GM12878 (cell line): ENCODE measurements around the gene POLR3E. TPM values are rescaled to one million over a fixed set of nuclear protein-coding genes. Genes with fewer than 3 reads are reported as not detected.

Experiments used
- BCLAF1 ChIP-seq: fragments of 450-650 bp; IDR thresholded peaks from 2 replicates; pipeline ENCODE4 v1.6.1; 2017; ENCODE audit warnings: antibody characterized with exemption, mild to moderate bottlenecking, moderate library complexity
- BHLHE40 ChIP-seq, 2 experiments: fragments of 450-650 bp in 1 of 2; IDR thresholded peaks; 2 replicates each; pipeline ENCODE4 v1.6.1; 2011 to 2017; ENCODE audit warnings: low read depth in 2 of 2, borderline replicate concordance in 1 of 2, improper control_type of control experiment in 1 of 2, low read length in 1 of 2, mild to moderate bottlenecking in 1 of 2
- CHD1 ChIP-seq: IDR thresholded peaks from 2 replicates; pipeline ENCODE4 v1.6.1; 2012; ENCODE audit warnings: low read depth, low read length, improper control_type of control experiment
- CREB1 ChIP-seq: IDR thresholded peaks from 2 replicates; pipeline ENCODE4 v1.6.1; 2012; ENCODE audit warnings: low read depth, mild to moderate bottlenecking, inconsistent platforms
- GABPA ChIP-seq: IDR thresholded peaks from 2 replicates; pipeline ENCODE4 v1.6.1; 2014; ENCODE audit warnings: antibody characterized with exemption, low read depth, mild to moderate bottlenecking, inconsistent platforms
- HDAC6 ChIP-seq: fragments of 200-600 bp; sonication (generic); IDR thresholded peaks from one replicate; pipeline ENCODE4 v1.8.0; 2017; ENCODE audit warnings: antibody characterized with exemption; ENCODE audit not compliant: unreplicated experiment
- HDGF ChIP-seq: fragments of 450-650 bp; IDR thresholded peaks from 2 replicates; pipeline ENCODE4 v1.6.1; 2016; ENCODE audit warnings: antibody characterized with exemption
- KDM1A ChIP-seq: fragments of 200-600 bp; sonication (generic); IDR thresholded peaks from 2 replicates; pipeline ENCODE4 v1.6.1; 2016; ENCODE audit warnings: borderline replicate concordance
- MTA3 ChIP-seq: IDR thresholded peaks from 2 replicates; pipeline ENCODE4 v1.6.1; 2012; ENCODE audit warnings: low read length, inconsistent platforms, borderline replicate concordance
- MXI1 ChIP-seq: fragments of 150-350 bp; IDR thresholded peaks from 2 replicates; pipeline ENCODE4 v1.6.1; 2011; ENCODE audit warnings: low read depth, mild to moderate bottlenecking, inconsistent platforms, low read length, improper control_type of control experiment
- NFXL1 ChIP-seq: fragments of 450-650 bp; IDR thresholded peaks from 2 replicates; pipeline ENCODE4 v1.6.1; 2017; ENCODE audit warnings: antibody characterized with exemption, mild to moderate bottlenecking, borderline replicate concordance
- NR2C1 ChIP-seq: fragments of 450-650 bp; IDR thresholded peaks from 2 replicates; pipeline ENCODE4 v1.6.1; 2017; ENCODE audit warnings: antibody characterized with exemption, mild to moderate bottlenecking, moderate library complexity
- NR2C2 ChIP-seq: IDR thresholded peaks from 2 replicates; pipeline ENCODE4 v1.6.1; 2011; ENCODE audit warnings: borderline replicate concordance, low read depth; ENCODE audit not compliant: control insufficient read depth, insufficient read length
- PML ChIP-seq: IDR thresholded peaks from 2 replicates; pipeline ENCODE4 v1.6.1; 2012; ENCODE audit warnings: low read length, inconsistent platforms
- POLR2AphosphoS5 ChIP-seq: IDR thresholded peaks from 2 replicates; pipeline ENCODE4 v1.6.1; 2011; ENCODE audit warnings: mild to moderate bottlenecking, low read length, inconsistent platforms
- RAD51 ChIP-seq: fragments of 450-650 bp; IDR thresholded peaks from 2 replicates; pipeline ENCODE4 v1.6.1; 2016; ENCODE audit warnings: moderate library complexity, mild to moderate bottlenecking, inconsistent platforms
- RBBP5 ChIP-seq: fragments of 200-600 bp; sonication (generic); conservative IDR thresholded peaks from 2 replicates; pipeline ENCODE4 v1.6.1; 2016
- RELB ChIP-seq: fragments of 450-650 bp; IDR thresholded peaks from 2 replicates; pipeline ENCODE4 v1.6.1; 2017; ENCODE audit warnings: low read depth, mild to moderate bottlenecking, moderate library complexity
- SMAD5 ChIP-seq: IDR thresholded peaks from 2 replicates; pipeline ENCODE4 v1.6.1; 2016; ENCODE audit warnings: antibody characterized with exemption, low read depth
- SRF ChIP-seq, 2 experiments: IDR thresholded peaks; 2 replicates each; pipeline ENCODE4 v1.6.1; 2011; ENCODE audit warnings: low read depth in 2 of 2, low read length in 2 of 2, mild to moderate bottlenecking in 1 of 2, moderate library complexity in 1 of 2
- STAT1 ChIP-seq: fragments of 450-650 bp; conservative IDR thresholded peaks from 2 replicates; pipeline ENCODE4 v1.6.1; 2014; ENCODE audit warnings: antibody characterized with exemption, mild to moderate bottlenecking
- STAT3 ChIP-seq: IDR thresholded peaks from 2 replicates; pipeline ENCODE4 v1.6.1; 2011; ENCODE audit warnings: low read depth, low read length, improper control_type of control experiment
- SUPT20H ChIP-seq: IDR thresholded peaks from 2 replicates; pipeline ENCODE4 v1.6.1; 2011; ENCODE audit warnings: low read depth, mild to moderate bottlenecking, low read length, moderate library complexity, borderline replicate concordance; ENCODE audit not compliant: control insufficient read depth
- TCF12 ChIP-seq: IDR thresholded peaks from 2 replicates; pipeline ENCODE4 v1.6.1; 2011; ENCODE audit warnings: low read depth, mild to moderate bottlenecking, low read length
- WRNIP1 ChIP-seq: IDR thresholded peaks from 2 replicates; pipeline ENCODE4 v1.6.1; 2011; ENCODE audit warnings: low read depth, low read length, improper control_type of control experiment, borderline replicate concordance
- YY1 ChIP-seq: IDR thresholded peaks from 2 replicates; pipeline ENCODE4 v1.6.1; 2011; ENCODE audit warnings: low read depth, mild to moderate bottlenecking, low read length
- ZNF622 ChIP-seq: fragments of 450-650 bp; IDR thresholded peaks from 2 replicates; pipeline ENCODE4 v1.6.1; 2017; ENCODE audit warnings: mild to moderate bottlenecking, inconsistent platforms
- polyA plus RNA-seq, 11 experiments: library from polyadenylated mRNA; depleted of rRNA in 4 of 11; unstranded in 6 of 11; stranded (reverse) in 5 of 11; fragments of >200 nt; fragmentation: Nextera tagmentation in 4 of 11; fragmentation: Illumina TruSeq in 1 of 11; extraction: Ambion mirVana in 4 of 11; extraction: Trizol in 1 of 11; gene quantifications; 1 replicate in 1 of 11; 2 replicates in 10 of 11; pipeline versions ENCODE4 v1.2.1 to v1.2.3, GENCODE V29; 2011 to 2016; ENCODE audit warnings: inconsistent platforms in 2 of 11, missing spikeins in 2 of 11, low read depth in 1 of 11
- total RNA-seq, 4 experiments: library from RNA; depleted of rRNA in 3 of 4; stranded (reverse); fragments of >200 nt in 3 of 4; fragmentation: Illumina TruSeq in 1 of 4; extraction: Trizol in 1 of 4; gene quantifications; 2 replicates each; pipeline versions ENCODE4 v1.2.1 to v1.2.3, GENCODE V29; 2013 to 2021

Gene POLR3E
- total and polyA plus RNA-seq, 10 of the 15 experiments (the other 5 are each of a cell fraction or from before 2014, with no cell fraction given), result 11.1 to 79.5 (median 39.7) TPM

- TF ChIP-seq BCLAF1 (no peak), MXI1 (peak; percentile 96), YY1 (0 out of 2 replicates have a peak, but pooled peaks have one; percentile 11), BHLHE40 (IDR thresholded peaks at IDR 0.05; ENCODE audit: borderline replicate concordance in 1 of 2, low read depth in 2 of 2, low read length in 1 of 2) (no peak; a peak in 1 of 4 replicates), GABPA (no peak), RELB (no peak), MTA3 (no peak), TCF12 (peak; percentile 41; the same call in 1 of the 2 replicates), HDAC6 (no peak), PML (no peak), KDM1A (no peak), STAT3 (no peak), CHD1 (no peak), NFXL1 (0 out of 2 replicates have a peak, but pooled peaks have one; percentile 62), SMAD5 (0 out of 2 replicates have a peak, but pooled peaks have one; percentile 30), WRNIP1 (no peak), CREB1 (no peak; the same call in 1 of the 2 replicates), HDGF (no peak; the same call in 1 of the 2 replicates), STAT1 (no peak), NR2C2 (no peak), ZNF622 (no peak), NR2C1 (no peak), SUPT20H (no peak), RBBP5 (no peak), SRF (IDR thresholded peaks at IDR 0.05; ENCODE audit: low read depth in 2 of 2, low read length in 2 of 2) (no peak), POLR2AphosphoS5 (peak; percentile 77), RAD51 (no peak)
Measured at GRCh38 chr16:22374311-22375116, 77.3 kb downstream of the POLR3E start, which contains the start of gene CDR2 (continued).
